Thyroid gland (tissue), 4 donors: ENCODE measurements around the gene KDSR. TPM values are rescaled to one million over a fixed set of nuclear protein-coding genes. Genes with fewer than 3 reads are reported as not detected.

Source experiments
- DNase-seq, 2 donors: peaks; one replicate each; pipeline ENCODE4 v3.0.0-alpha.2; 2019
- H3K27ac ChIP-seq, 3 donors: fragments of 200-600 bp; sonication (generic); 1 replicate in 2 of 3; 2 replicates in 1 of 3; pipeline ENCODE4 v1.5.1; 2016 to 2019; ENCODE audit warnings: mild to moderate bottlenecking in 1 of 3, moderate library complexity in 1 of 3
- H3K27me3 ChIP-seq: fragments of 200-600 bp; sonication (generic); one replicate; pipeline ENCODE4 v1.5.1; 2019
- H3K36me3 ChIP-seq, 2 donors: fragments of 200-600 bp; sonication (generic); one replicate each; pipeline ENCODE4 v1.5.1; 2016 to 2019
- H3K4me1 ChIP-seq, 2 donors: fragments of 200-600 bp; sonication (generic); one replicate each; pipeline ENCODE4 v1.5.1; 2017 to 2019
- H3K4me3 ChIP-seq, 3 donors: fragments of 200-600 bp; sonication (generic); replicated peaks in 1 of 3; 1 replicate in 2 of 3; 2 replicates in 1 of 3; pipeline ENCODE4 v1.5.1; 2016; ENCODE audit warnings: mild to moderate bottlenecking in 1 of 3
- H3K9me3 ChIP-seq: fragments of 200-600 bp; sonication (generic); one replicate; pipeline ENCODE4 v1.5.1; 2017
- POLR2A ChIP-seq, 2 donors: fragments of 450-650 bp; IDR thresholded peaks; one replicate each; pipeline ENCODE4 v1.6.1; 2017; ENCODE audit warnings: antibody characterized with exemption in 2 of 2, mild to moderate bottlenecking in 2 of 2, moderate library complexity in 1 of 2
- WGBS, 2 donors: methylation state at CpG; one replicate each; pipeline ENCODE4 v1.1.5; 2017; 5-methylcytosine and 5-hydroxymethylcytosine counted together
- intact Hi-C: fragments of 100-400 bp; cut with DNase I; formaldehyde crosslinking; loops from one replicate; pipeline ENCODE4 v1.15.1; 2023
- total RNA-seq, 4 donors: library from RNA; depleted of rRNA; stranded (reverse); fragments of >200 nt; gene quantifications; one replicate each; pipeline ENCODE4 v1.2.3, GENCODE V29; 2016
- TF ChIP-seq, protein P1 (sequence below), 6 experiments: fragments of 200-600 bp in 3 of 6; fragments of 450-650 bp in 3 of 6; sonication (generic) in 3 of 6; IDR thresholded peaks; one replicate each; pipeline ENCODE4 v1.5.1; 2016 to 2019; ENCODE audit warnings: antibody characterized with exemption in 6 of 6, mild to moderate bottlenecking in 2 of 6, inconsistent platforms in 1 of 6, moderate library complexity in 1 of 6

KDSR gene
- total RNA-seq, 4 donors from 2014 or later = 30.7 to 85.7 (median 46.8) TPM

DNA sequence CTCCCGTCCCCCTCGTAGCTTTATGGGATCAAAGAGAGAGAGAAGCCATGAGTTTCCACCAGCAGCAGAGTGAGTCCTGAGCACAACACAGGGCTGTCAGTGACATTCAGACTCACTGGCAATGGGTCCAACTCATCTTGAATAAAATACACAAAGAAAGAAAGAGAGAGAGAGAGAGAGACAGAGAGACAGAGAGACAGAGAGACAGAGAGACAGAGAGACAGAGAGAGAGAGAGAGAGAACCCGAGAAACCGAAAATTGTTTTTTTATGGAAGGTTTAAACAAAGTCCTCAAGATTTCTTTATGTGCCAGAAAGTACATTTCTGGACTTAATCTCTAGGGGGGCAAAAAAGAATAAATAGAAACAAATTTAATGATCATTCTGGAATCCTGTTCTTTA is 35.9 kb downstream of the KDSR start:
- H3K4me3 ChIP-seq = no peak overlapping the region
- no peaks in the 10 kb centered on the region for H3K9me3 ChIP-seq
- no peaks in the 10 kb centered on the region for H3K4me1 ChIP-seq
- DNase-seq = no peak
- peaks cover 30 to 35% of the 10 kb centered on the region in 2 donors for H3K36me3 ChIP-seq
- intact Hi-C loops = no loop called here
- H3K27me3 ChIP-seq = no peaks in the 10 kb centered on the region
- TF ChIP-seq, protein P1, sequence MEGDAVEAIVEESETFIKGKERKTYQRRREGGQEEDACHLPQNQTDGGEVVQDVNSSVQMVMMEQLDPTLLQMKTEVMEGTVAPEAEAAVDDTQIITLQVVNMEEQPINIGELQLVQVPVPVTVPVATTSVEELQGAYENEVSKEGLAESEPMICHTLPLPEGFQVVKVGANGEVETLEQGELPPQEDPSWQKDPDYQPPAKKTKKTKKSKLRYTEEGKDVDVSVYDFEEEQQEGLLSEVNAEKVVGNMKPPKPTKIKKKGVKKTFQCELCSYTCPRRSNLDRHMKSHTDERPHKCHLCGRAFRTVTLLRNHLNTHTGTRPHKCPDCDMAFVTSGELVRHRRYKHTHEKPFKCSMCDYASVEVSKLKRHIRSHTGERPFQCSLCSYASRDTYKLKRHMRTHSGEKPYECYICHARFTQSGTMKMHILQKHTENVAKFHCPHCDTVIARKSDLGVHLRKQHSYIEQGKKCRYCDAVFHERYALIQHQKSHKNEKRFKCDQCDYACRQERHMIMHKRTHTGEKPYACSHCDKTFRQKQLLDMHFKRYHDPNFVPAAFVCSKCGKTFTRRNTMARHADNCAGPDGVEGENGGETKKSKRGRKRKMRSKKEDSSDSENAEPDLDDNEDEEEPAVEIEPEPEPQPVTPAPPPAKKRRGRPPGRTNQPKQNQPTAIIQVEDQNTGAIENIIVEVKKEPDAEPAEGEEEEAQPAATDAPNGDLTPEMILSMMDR (IDR thresholded peaks at IDR 0.05) = no peak
- no peak for TF ChIP-seq POLR2A (IDR thresholded peaks at IDR 0.05)
- H3K27ac ChIP-seq = no peak overlapping the region
- 93 to 94% methylated on average over 4 of the region's 4 CpGs for WGBS, 2 donors

DNA sequence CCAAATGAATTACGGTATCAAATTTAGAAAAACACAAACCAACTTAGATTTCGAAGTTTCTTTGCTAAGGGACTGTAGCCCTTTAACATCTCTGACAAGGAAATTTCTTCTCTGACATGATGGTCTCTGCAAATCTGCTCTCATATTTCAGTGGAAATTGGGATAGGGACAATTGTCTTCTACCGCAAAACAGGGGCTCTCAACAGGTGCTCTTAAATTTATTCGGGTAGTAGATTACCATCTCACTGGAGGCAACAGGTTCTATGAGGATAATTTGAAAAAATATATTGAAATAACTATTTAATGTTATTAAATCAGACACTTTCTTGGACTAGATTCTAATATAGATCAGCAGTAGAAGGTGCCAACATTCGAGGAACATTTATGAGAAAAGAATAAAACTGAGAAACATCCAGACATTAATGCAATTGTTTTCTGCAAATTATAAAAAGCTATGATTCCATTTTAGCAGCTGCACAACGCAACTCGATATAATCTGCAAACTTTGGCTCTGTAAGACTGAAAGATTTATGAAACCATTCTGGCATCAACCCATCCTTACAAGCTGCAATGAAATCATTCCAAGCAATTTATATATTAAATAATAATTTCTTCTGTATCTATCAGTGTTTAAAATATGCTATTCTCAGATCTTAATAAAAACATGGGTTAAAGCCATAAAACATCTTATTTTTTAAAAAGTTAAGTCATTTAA is 37.4 kb downstream of the KDSR start:
- Histone ChIP-seq H3K27ac (no peak overlapping the region), H3K4me1 (no peaks in the 10 kb centered on the region), H3K27me3 (no peaks in the 10 kb centered on the region), H3K36me3 (peaks cover 19 to 22% of the 10 kb centered on the region in 2 donors), H3K4me3 (no peak overlapping the region), H3K9me3 (no peaks in the 10 kb centered on the region)
- intact Hi-C loops = no loop called here
- no peak for TF ChIP-seq POLR2A (IDR thresholded peaks at IDR 0.05)
- TF ChIP-seq, protein P1 (IDR thresholded peaks at IDR 0.05) = no peak
- 86 to 89% methylated on average over 7 of the region's 7 CpGs for WGBS, 2 donors
- DNase-seq = no peak

DNA sequence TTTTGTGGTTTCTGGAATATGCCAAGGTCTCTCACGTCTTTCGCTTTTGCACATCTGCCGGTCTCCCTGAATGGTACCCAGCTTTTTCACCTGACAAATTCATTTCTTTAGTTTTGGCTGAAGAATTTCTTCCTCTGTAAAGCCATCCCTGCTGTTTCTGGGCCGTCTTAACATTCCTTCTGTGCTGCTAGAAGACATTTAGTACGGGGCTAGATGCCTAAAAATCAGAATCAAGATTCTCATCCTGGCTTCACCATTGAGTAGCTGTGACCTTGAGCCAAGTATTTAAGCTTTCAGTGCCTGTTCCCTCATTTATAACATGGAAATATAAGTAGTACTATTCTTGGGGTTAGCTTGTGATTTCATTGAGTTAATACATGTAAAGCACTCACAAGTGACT is 41.0 kb downstream of the KDSR start:
- H3K4me3 ChIP-seq = no peak overlapping the region
- TF ChIP-seq POLR2A (IDR thresholded peaks at IDR 0.05) = no peak
- TF ChIP-seq, protein P1 (IDR thresholded peaks at IDR 0.05) = no peak
- no peaks in the 10 kb centered on the region for H3K27me3 ChIP-seq
- no peaks in the 10 kb centered on the region for H3K36me3 ChIP-seq
- WGBS, 2 donors = 87 to 93% methylated on average over 5 of the region's 5 CpGs
- peaks cover 6 to 8% of the 10 kb centered on the region in 2 donors for H3K4me1 ChIP-seq
- H3K9me3 ChIP-seq = no peaks in the 10 kb centered on the region
- no peak for DNase-seq
- intact Hi-C loops = no loop called here
- no peak overlapping the region for H3K27ac ChIP-seq

DNA sequence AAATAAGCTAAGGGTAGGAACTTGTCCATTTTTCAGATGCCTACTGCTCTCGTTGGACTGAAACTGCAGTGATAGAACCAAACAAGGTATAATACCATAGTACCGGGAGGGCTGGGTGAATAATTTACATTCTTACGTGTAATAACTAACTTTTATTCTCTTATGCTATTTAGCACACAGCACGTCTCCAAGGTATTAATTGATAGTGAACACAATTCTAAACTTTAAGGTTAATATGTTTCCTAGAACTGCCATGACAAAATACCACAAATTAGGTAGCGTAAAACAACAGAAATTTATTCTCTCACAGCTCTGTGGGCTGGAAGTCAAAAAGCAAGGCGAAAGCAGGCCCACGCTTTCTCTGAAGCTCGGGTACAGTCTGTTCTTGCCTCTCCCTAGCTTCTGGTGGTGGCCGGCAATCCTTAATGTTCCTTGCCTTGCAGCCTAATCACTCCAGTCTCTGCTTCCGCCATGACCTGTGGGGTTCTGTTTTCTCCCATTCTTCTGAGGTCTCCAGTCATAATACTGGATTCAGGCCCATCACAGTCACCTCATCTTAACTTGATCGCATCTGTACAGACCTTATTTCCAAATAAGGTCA is 41.8 kb downstream of the KDSR start:
- H3K4me3 ChIP-seq = no peak overlapping the region
- WGBS, 2 donors = 94 to 95% methylated on average over 11 of the region's 11 CpGs
- no peak for TF ChIP-seq POLR2A (IDR thresholded peaks at IDR 0.05)
- TF ChIP-seq, protein P1 (IDR thresholded peaks at IDR 0.05) = no peak
- no peaks in the 10 kb centered on the region for H3K9me3 ChIP-seq
- H3K27ac ChIP-seq = no peak overlapping the region
- no peaks in the 10 kb centered on the region for H3K27me3 ChIP-seq
- peaks cover 6 to 11% of the 10 kb centered on the region in 2 donors for H3K4me1 ChIP-seq
- intact Hi-C loops = no loop called here
- no peaks in the 10 kb centered on the region for H3K36me3 ChIP-seq
- no peak for DNase-seq
